AG04449 (cell line): ENCODE data around the gene MARCHF10.

Experiments
- CTCF ChIA-PET: fragments of 350-600 bp; formaldehyde crosslinking; extraction: SDS; loops from one replicate; lab custom pipeline; 2021; ENCODE audit warnings: antibody characterized with exemption; lab: Yijun Ruan, JAX
- POLR2A ChIA-PET: fragments of 400-600, 350-600 bp; formaldehyde crosslinking; extraction: SDS; loops from one replicate; lab custom pipeline; 2020; ENCODE audit warnings: antibody characterized with exemption, inconsistent platforms; lab: Yijun Ruan, JAX
- DNase-seq: peaks from one replicate; pipeline ENCODE4 v3.0.0-alpha.2; 2010; ENCODE audit warnings: low read depth, low spot score
- H3K4me3 ChIP-seq: 2 replicates; pipeline ENCODE4 v1.5.1; 2011; ENCODE audit warnings: low read depth, mild to moderate bottlenecking, control low read depth, low read length
- CTCF ChIP-seq: IDR thresholded peaks from one replicate; pipeline ENCODE4 v1.5.1; 2011; ENCODE audit warnings: mild to moderate bottlenecking, moderate library complexity, low read length, control low read depth, inconsistent platforms; ENCODE audit not compliant: insufficient read depth; ENCODE audit errors: missing control alignments

Gene MARCHF10

GRCh38 chr17:62673614-62674362, 134.3 kb downstream of the MARCHF10 start:
- POLR2A ChIA-PET = no interaction called here
- H3K4me3 ChIP-seq = no peak overlapping the region
- no peak for DNase-seq
- CTCF ChIA-PET = interaction anchor here (1.6 to 2.4 kb wide), 3 partner anchors 9 to 733 kb away, joined by 4 to 10 read pairs (median 7); no protein-coding TSS in a partner anchor
- no peak for TF ChIP-seq CTCF

DNA sequence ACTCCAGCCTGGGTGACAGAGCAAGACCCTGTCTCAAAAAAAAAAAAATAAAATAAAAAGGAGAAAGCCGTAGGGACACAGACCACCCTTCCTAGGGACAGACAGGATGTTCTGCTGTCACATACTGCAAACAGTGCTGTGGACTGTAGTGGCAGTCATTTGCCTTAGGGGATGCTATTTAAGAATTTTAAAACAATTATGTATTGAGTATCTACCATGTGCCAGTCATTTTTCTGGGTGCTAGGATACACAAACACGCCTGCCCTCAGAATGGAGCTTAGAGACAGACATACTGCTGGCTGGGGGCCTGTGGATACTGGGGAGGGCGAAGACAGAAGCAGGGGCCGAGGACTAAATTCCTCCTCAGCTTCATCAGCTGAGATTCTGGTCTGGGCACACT, 135.2 kb downstream of the MARCHF10 start:
- no peak for DNase-seq
- TF ChIP-seq CTCF = no peak
- ChIA-PET POLR2A (no interaction called here), CTCF (interaction anchor here (0.8 to 2.4 kb wide), 5 partner anchors 10 to 734 kb away, joined by 3 to 10 read pairs (median 4); no protein-coding TSS in a partner anchor)
- H3K4me3 ChIP-seq = no peak overlapping the region

- no peak overlapping the region for H3K4me3 ChIP-seq
- no peak for TF ChIP-seq CTCF
- DNase-seq = no peak
- ChIA-PET POLR2A (no interaction called here), CTCF (interaction anchor here (0.8 to 2.4 kb wide), 5 partner anchors 10 to 735 kb away, joined by 3 to 10 read pairs (median 3); no protein-coding TSS in a partner anchor)
Observed at GRCh38 chr17:62671553-62671952, 136.6 kb downstream of the MARCHF10 start.

DNA sequence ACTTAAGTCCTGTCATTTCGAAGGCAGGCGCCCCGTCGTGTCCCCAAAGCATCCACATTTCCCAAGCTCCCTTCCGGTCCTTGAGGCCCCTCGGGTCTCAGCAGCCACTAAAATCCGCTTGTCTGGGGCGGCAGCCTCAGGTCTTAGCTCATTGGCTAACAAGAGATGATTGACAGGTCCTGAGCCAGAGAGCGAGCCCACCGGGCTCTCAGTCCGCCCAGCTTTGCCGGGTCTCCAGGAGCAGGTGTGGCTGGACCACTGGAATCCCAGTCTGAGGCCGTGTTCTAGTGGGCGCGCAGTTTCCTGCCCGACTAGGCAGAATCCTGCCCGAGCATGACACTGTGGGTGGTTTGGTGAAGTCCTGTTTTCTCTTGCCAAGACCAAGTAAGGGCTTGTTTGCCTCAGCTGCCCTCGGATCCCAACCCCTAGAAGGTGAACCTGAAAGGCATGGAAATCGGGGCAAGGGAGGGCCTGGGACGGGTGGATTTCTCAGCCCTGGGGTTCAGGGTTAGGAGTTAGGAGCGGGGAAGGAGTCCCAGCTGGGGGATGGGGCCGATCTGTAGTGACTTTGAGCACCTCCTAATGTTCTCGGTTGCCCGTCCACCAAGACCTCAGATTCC, 137.8 kb downstream of the MARCHF10 start:
- ChIA-PET CTCF (interaction anchor here (0.6 to 1.4 kb wide), 2 partner anchors 9 to 737 kb away, joined by 3 to 5 read pairs; no protein-coding TSS in a partner anchor), POLR2A (no interaction called here)
- DNase-seq = no peak
- no peak for TF ChIP-seq CTCF
- H3K4me3 ChIP-seq = no peak overlapping the region

DNA sequence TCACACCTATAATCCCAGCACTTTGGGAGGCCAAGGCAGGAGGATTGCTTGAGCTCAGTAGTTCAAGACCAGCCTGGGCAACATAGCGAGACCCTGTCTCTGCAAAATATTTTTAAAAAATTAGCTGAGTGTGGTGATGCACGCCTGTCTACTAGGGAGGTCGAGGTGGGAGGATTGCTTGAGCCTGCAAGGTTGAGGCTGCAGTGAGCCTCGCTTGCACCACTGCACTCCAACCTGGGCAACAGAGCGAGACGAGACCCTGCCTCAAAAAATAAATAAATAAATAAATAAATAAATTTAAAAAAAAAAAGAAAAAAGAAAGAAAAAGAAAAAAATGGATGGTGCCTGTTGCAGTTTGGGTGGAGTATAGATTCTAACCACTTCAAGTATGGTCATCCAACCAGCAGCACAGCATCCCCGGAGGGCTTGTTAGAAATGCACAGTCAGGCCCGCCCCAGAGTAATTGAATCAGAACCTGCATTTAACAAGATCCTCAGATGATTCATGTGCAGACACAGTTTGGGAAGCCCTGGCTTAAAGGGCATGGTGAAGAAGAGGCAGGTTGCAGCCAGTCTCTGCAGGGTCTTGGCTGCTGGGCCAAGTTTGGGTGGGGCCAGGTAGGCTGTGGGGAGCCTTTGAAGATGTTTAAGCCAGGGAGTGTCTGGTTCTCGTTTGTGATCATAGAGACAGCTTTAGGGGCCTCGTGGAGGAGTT, 139.9 kb downstream of the MARCHF10 start:
- POLR2A ChIA-PET = no interaction called here

More for the DNA sequence above, 139.9 kb downstream of the MARCHF10 start:
- no peak for DNase-seq
- CTCF ChIA-PET = interaction anchor here (1.0 kb wide), 1 partner anchor 10 kb away, joined by 3 read pairs; no protein-coding TSS in a partner anchor
- H3K4me3 ChIP-seq = no peak overlapping the region
- TF ChIP-seq CTCF = no peak
